Activated T-helper 9 cell treated with anti-CD3 and anti-CD28 coated beads, Interleukin-2, amount 50 U/mL, for 16 hours (primary cell): ENCODE data around the gene PRPF19.

ENCODE experiments used
- DNase-seq: peaks from one replicate; pipeline ENCODE4 v3.0.0-alpha.2; 2020; ENCODE audit warnings: low read depth

The PRPF19 gene

DNA sequence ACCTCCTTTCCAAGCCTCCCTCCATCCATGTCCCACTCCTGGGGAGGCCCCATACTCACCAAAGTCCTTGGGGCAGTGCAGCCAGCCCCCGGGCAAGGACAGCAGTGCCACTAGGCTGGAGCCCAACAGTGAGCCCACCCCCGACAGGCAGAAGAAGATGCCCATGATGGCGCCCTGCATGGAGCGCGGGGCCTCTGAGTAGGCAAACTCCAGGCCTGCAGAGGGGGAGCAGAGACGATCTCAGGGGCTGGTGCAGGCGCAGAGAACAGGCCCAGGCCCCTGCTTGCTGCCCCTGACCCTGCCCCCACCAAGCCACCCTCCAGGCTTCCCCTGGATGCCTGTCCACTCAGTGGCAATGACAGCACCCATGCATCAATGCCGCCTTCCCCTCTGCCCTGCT lies 31.4 kb upstream of the PRPF19 start:
- no peak for DNase-seq

DNA sequence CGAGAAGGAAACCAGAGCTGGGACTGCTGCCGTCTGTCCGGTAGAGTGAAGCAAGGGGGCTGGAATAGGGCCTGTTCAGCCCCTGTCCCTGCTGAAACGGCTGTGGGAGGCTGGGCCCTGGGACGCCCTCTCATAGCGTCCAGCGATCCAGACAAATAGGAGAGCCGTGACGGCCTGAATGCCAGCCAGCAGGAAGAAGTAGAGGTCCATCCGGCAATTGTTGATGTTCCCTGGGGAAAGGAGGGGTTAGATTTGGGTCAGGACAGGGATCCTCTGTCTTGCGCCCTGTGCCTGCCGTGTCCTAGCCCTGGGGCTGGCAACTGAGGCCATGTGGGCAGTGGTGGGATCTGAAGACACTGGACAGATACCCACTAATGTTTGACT lies 30.8 kb upstream of the PRPF19 start:
- DNase-seq: no peak

DNA sequence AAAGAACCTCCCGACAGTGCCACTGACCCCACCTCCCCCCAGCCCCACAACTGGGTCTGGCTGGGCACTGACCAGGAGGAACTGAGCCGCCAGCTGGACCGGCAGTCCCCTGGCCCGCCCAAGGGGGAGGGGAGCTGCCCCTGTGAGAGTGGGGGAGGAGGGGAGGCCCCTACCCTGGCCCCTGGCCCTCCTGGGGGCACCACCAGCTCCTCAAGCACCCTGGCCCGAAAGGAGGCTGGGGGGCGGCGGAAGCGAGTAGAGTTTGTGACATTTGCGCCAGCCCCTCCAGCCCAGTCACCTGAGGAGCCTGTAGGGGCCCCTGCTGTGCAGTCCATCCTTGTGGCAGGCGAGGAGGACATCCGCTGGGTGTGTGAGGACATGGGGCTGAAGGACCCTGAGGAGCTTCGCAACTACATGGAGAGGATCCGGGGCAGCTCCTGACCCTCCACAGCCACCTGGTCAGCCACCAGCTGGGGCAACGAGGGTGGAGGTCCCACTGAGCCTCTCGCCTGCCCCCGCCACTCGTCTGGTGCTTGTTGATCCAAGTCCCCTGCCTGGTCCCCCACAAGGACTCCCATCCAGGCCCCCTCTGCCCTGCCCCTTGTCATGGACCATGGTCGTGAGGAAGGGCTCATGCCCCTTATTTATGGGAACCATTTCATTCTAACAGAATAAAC lies 30.2 kb upstream of the PRPF19 start:
- no peak for DNase-seq

DNA sequence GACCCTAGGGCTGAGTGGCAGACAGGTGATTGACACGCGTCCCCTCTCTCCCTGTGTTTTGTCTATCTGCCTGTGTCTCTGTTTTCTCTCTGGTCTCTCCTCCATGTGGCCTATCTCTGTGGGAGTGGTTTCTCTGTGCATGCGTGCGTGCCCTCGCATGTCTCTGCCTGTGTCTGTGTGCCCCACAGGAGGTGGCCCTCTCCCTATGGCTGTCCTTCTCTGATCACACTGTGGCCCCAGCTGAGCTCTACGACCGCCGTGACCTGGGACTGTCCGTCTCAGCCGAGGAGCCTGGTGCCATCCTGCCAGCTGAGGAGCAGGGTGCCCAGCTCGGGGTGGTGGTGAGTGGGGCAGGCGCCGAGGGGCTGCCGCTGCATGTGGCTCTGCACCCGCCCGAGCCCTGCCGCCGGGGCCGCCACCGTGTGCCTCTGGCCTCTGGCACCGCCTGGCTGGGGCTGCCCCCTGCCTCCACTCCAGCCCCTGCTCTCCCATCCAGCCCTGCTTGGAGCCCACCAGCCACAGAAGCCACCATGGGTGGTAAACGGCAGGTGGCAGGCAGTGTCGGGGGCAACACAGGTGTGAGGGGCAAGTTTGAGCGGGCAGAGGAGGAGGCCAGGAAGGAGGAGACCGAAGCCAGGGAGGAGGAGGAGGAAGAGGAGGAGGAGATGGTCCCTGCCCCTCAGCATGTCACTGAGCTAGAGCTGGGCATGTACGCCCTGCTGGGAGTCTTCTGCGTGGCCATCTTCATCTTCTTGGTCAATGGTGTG lies 29.5 kb upstream of the PRPF19 start:
- no peak for DNase-seq

DNA sequence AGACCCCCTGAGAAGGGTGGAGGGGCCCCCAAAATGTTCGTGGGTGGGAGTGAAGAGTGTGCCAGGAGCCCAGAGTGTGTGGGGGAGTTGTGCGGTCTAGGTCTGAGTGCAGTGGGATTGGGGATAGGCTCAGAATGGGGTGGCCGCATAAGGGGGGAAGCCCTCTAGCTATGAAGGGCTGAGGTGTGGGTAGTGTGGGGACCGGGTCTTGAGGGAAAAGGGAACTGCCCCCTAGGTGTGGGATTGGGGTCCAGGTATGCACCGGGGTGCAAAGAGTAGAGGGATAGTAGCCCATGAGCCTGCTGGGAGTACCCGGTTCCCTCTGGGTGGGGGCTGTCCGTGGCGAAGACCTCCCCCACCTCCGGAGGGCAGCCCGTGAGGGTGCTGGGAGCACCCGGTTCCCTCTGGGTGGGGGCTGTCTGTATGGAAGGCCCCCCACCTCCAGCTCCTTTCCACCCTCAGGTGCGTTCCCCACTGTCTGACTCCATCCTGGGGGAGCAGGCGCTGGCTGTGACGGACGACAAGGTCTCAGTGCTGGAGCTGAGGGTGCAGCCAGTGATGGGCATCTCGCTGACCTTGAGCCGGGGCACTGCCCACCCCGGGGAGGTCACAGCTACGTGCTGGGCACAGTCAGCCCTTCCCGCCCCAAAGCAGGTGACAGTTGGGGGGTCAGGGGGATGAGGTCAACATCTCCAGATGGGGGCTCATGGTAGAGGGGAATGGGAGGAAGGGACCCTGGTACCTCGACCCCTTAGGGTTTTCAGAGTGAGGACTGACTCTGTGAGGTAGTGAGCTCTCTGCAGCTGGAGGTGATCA lies 28.6 kb upstream of the PRPF19 start:
- no peak for DNase-seq

DNA sequence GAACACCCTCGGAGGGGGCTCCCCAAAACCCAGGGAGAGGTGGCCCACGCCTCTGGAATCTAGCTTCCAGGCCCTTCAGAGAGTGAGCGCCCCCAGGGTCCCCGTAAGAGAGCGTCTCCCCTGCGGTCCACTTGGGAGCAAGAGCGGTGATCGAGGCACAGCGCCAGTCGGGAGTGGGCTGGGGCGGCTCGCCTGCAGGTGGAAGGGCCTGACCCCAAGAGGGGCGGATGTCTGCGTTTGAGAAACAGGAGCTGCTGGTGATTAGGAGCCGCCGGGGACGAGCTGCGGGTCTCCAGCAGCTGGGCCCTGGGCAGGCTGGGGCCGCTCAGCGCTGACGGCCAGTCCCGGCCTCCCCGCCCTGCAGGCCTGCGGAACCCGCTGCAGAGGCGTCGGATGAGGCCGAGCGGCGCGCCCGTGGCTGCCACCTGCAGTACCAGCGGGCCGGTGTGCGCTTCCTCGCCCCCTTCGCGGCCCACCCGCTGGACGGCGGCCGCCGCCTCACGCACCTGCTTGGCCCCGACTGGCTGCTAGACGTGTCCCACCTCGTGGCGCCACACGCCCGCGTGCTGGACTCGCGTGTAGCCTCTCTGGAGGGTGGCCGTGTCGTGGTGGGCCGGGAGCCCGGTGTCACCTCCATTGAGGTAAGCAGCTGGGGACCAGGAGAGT lies 27.9 kb upstream of the PRPF19 start:
- DNase-seq: no peak

DNA sequence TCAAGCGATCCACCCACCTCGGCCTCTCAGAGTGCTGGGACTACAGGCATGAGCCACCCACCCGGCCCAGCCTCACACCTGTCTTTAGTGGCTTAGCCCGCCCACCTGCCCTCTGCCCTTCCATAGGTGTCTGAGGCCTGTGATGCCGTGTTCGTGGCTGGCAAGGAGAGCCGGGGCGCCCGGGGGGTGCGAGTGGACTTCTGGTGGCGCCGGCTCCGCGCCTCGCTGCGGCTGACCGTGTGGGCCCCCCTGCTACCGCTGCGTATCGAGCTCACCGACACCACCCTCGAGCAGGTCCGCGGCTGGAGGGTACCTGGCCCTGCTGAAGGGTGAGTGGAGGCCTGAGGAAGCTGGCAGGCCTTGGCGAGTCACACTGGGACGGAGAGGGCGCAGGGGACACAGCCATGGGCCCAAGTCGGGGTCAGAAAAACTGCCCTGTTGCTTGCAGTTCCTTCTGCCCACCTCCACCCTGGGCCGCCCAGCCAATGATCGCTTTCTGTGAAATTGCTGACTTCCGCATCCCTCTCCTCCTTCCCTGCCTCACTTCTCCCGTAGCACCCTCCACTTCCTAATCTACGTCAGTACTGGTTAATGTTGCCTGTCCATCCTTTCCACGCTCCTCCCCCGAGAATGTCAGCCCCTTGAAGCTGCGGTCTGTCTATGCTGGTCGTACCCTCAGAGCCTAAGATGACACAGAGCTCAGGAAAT lies 27.2 kb upstream of the PRPF19 start:
- DNase-seq: no peak

DNA sequence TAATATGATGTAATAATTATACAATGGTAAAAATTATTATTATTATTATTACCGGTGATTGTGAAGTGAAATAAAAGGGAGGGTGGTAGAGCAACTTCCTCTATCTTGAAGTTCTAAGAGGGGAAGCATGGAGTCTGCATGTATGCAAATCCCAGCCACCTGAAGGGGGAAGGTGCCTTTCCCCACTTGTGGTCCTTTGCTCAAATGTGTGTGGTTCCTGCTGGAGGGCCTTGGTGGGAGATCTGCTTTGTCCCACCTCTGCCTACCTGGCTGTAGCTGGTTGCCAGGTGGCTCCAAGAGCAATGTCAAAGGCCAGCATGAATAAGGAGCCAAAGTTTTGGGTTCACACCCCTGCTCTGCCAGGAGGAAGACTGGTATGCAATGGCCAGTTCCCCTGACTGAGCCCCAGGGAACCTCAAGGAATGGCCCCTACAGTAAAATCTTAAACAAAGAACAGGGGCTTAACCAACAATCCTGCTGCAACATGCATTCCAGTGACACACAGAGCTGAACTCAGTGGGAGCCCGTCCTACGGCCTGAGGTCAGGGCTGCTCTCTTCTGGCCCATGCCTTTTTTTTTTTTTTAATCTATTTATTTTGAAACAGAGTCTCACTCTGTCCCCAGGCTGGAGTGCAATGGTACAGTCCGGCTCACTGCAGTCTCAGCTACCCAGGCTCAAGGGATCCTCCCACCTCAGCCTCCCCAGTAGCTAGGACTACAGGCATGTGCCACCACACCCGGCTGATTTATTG lies 26.4 kb upstream of the PRPF19 start:
- no peak for DNase-seq

DNA sequence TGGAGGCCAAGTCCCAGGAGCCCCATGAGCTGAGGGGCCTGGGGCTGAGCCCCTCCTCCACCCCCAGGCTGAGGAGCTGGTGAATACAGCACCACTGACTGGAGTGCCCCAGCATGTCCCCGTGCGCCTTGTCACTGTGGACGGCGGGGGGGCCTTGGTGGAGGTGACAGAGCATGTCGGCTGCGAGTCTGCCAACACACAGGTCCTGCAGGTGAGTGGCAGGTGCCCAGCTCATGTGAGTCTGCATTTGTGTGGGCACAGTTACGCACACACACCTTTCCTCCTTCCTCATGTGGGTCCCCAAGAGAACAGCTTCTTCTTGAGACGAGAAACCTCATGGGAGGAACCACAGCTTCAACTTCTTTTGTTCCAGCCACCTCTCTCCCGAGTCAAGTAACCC lies 25.5 kb upstream of the PRPF19 start:
- DNase-seq: no peak

DNA sequence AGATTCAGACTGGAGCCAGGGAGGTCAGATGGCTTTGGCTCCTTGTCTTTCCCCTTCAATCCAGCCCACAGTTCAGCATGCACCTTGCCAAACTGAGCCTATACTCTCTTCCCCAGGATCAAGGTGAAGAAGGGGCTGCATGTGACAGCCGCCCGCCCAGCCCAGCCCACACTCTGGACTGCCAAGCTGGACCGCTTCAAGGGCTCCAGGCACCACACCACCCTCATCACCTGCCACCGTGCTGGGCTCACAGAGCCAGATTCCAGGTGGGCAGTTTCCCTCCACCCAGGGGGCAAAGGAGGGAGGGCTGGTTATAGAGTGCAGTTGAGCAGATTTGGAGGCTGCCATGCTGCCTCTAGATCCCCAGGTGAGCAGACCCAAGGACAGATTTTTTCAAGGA lies 24.0 kb upstream of the PRPF19 start:
- DNase-seq: no peak

DNA sequence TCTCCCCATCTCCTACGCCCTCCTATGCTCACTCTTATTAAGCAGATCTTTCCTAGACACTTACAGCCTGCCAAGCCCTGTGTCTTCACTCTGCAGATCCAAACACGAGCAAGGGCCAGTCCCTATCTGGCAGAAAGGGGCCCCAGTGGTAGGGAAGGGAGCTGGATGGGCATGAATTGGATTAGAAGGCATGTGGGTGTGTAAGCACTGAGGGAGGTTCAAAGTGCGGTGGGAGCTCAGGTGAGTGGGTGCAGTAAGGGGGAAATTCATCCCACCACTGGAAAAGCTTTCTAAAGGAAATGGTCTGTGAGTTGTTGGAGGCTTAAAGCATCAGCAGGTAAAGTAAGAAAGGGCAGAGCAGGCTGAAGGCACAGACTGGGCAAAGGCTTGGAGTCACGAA lies 23.4 kb upstream of the PRPF19 start:
- no peak for DNase-seq

DNA sequence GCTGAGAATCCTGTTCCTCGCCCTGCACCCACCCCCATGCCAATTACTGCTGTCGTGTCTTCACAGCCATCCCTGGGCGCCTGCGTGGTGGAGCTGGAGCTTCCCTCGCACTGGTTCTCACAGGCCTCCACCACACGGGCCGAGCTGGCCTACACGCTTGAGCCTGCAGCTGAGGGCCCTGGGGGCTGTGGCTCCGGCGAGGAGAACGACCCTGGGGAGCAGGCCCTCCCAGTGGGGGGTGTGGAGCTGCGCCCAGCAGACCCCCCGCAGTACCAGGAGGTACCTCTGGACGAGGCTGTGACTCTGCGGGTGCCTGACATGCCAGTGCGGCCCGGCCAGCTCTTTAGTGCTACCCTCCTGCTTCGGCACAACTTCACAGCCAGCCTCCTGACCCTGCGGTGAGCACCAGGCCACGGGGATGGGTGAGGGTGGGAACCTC lies 22.2 kb upstream of the PRPF19 start:
- no peak for DNase-seq

DNA sequence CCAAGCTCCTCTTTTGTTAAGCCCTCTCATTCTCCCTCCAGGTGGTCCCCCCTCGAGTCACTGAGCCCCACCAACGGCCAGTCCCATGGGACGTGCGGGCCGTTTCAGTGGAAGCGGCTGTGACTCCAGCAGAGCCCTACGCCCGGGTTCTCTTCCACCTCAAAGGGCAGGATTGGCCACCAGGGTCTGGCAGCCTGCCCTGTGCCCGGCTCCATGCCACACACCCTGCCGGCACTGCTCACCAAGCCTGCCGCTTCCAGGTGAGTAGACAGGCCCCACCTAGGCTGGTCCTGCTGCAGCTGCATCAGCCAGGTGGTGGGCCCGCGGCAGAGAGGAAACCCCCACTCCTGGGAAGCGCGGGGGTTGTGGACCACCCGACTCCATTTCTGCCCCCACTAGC lies 21.2 kb upstream of the PRPF19 start:
- DNase-seq: no peak

DNA sequence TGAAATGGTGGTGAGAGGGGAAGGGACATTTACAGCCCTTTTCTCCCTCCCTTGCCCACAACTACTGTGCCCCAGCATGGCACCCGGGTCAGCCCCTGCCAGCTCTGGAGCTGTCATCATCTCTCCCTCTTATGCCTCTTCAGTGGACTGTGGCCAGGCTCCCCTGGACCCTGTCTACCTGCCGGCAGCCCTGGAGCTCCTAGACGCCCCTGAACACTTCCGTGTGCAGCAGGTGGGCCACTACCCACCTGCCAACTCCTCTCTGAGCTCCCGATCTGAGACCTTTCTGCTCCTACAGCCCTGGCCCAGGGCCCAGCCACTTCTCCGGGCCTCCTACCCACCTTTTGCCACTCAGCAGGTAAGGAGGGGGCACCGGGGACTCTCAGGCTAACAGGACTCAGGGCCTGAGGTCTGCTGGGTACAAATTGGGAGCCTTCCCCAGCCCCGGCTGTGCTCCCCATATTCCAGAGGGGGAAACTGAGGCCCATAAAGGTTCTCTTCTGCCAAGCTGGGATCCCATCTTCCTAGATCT lies 20.7 kb upstream of the PRPF19 start:
- no peak for DNase-seq

DNA sequence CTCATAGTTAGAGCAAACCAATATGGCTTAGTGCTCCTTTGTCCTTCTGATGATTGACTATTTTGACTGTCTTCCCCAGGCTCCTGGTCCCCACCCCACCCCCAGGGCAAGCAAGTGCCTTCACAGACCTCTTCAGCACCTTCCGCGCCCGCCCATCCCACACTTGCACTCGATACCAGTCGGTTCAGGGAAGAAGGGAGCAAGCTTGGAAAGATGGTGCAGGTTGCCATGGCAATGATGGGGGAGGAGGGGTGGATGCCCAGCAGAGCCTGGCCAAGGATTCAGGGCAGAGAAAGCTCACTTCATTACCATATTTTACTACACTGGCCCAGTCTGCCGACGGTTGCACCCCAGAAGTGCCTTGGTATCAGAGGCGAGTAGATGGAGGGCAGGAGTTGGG lies 20.1 kb upstream of the PRPF19 start:
- no peak for DNase-seq

DNA sequence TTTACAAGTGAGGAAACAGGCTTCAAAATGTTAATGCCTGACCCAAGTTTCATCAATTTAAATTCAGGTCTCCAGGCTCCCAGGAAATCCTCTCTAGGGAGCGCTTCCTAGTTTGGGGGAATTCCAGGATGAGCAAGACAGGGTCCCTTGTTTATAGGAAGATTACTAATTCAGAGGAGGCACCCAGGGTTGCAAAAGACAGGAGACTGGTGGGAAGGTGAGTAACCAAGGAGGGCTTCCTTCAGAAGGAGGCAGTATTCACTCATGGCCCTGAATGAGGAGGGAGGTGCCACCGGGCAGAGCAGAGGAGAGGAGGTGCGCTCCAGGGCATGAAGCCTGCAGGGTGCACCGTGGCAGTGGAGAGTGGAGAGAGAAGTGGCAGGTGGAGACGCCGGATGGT lies 19.5 kb upstream of the PRPF19 start:
- DNase-seq: no peak

DNA sequence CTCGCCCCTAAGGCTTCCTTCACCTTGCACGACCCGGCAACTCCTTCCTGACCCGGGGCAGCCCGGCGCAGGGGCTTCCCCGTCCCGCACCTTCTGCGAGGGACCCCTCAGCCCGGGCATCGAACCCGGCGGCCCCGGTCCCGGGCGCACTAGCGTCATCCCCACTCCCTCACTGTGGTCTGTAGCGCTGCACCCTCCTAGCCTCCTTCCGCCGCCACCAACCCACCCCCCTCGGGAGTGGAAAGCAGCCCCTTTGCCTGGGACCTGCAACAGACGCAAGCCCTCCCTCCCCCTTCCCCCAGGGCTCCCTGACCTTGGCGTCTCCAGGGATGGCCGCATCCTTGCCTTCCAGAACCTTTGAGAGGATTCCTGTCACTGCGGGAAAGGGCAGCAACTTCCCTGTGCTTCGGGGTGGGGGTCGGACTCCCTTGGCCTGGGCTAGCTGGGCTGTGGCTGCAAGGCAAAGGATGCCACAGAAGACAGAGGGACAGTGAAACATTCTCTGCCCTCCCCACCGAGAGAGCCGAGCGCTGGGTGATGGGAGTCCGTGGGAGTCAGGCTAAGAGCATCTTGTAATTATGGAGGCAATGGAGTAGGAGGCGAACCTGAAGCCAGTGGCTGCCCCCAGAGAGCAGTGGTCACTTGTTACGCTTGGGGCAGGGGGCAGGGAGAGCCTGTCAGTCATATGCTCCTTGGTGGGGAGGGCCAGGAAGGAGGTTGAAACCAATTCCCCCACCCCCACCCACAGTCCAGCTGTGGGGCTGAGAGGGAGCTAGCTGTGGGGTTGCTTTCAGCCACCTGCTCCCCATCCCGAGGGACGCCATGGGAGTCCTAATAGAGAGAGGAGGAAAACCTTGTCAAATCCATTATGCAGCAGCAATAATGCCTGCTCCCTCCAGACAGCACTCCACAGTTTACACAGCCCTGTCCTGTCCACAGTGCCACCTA lies 18.8 kb upstream of the PRPF19 start:
- DNase-seq: no peak

DNA sequence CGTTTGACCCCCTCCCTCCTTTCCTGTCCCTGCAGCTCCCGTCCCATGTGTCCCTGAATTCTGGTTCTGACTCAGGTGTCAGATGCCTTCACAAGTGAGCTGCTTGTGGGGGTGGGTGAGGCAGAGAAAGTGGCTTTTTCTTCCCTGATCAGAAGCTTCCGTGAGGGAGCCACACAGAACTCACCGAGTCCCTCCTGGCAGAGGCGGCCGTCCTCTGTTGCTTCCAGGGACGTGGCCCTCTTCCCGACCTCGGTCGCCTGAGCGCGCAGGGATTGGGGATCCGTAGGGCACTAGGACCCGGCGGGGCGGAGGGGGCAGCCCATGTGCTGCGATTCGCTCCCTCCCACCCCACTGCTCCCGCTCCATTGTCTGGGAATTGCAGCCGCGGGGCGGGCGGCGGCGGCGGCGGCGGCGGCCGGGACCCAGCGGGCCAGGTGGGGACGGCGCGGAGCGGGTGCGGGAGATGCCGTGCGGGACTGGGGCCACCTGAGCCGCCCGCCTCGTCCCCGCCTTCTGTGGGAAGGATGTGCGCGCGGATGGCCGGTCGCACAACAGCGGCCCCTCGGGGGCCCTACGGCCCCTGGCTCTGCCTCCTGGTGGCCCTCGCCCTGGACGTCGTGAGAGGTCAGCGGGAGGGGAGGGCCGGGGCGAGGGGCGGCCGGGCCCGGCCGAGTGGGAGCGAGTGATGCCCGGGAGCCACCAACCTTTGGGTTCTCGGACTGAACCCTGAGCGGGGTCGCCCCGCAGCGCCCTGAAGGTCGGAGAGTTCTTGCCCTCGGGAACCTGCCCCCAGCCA lies 17.9 kb upstream of the PRPF19 start, which contains the start of gene TMEM132A:
TSS of gene TMEM132A (plus strand) at position 351 of the 796 bp plus-strand sequence. CDS start at position 525, 174 bp downstream.
- no peak for DNase-seq

DNA sequence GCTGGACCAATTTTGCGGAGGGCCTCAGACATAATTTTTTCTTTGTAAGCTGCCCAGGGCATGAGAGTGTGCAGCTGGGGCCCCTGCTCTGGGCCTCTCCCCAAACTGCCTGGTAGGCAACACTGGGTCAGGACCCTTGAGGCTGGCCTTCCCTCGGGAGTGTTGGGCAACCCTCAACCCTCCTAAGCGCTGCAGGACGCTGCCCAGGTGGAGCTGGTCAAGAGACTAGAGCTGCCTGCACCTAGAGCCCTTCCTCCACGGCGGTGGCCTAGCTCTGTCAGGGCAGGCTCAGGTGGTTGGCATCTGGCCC lies 17.4 kb upstream of the PRPF19 start:
- no peak for DNase-seq
